ENCODE measurements around the gene TMEM229A.
"Not testable (repeated sequence)": the region's sequence is repeated elsewhere in the genome, so short reads cannot be mapped to it uniquely, and the experiment has no call there.

The TMEM229A gene

DNA sequence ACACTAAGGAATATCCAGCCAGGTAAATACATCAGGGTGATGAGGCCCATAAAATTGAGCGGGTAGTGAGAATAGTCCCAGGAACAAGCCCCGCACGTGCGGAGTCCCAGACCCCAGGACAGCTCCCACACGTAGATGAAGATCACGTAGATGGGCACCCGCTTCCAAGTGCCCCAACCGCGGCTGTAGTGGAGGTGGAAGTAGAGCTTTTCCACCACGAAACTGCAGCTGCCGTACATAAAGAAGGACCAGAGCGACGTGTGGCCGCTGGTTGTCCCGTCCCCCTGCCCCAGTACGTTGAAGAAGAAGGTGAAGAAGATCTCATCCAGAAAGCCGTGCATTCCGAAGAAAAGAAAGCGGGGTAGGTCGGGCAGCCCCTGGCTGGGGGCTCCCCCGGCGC, 948 bp downstream of the TMEM229A start:
- DNase-seq: no peak

DNA sequence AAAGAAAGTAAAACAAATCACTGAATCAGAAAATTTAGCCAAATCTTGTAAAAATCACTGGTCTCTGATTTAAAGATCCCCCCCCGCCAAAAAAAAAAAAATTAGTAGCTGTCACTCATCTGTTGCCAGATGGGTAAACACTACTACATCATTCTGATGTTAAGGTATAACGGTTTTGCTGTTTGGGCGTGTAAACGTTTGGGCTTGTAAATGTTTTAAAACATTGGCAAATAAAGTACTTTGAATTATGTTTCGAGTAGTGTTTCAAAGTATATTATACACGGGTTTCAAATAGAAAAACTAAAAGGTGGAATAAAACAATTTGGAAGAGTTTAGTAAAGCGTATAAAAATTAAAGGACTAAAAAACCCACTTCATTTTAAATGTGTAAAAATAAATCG, 1.5 kb downstream of the TMEM229A start:
- DNase-seq: no peak

GRCh38 chr7:124030964-124031363, 1.9 kb downstream of the TMEM229A start:
- DNase-seq: no peak

DNA sequence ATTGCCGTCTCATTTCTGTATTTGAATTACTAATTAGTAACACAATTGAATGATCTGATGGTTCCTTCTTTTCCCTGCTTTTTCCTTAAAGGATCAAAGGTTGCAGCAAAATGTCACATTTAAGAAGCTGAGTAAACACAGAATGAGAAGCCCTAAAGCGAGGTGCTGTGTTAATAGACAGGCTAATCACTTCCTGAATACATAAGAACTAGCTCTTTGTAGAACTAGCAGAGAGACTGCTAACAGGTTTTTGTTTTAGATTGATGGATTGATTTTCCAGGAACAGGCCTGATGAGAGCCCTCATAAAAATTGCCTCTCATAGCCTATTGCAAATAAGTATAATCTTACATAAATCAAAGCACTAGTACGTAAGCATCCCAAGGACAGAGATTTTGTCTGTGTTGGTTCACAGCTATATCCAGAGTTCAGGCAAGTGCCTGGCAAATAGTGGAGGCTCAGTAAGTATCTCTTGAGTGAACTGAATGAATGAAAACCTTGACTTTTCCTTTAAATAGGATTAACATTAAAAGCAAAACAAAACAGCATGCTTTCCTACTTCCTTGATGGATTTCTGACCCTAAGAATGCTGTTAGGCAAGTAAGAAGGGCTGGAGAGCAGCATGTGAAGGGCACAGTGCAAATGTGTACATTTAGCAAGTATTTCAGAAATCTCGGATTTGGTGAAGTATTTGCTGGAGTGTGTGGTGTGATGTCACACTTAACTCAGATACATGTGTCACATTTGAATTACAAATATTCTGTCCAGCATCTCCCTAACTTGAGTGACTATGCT, 3.3 kb downstream of the TMEM229A start:
- DNase-seq: no peak

DNA sequence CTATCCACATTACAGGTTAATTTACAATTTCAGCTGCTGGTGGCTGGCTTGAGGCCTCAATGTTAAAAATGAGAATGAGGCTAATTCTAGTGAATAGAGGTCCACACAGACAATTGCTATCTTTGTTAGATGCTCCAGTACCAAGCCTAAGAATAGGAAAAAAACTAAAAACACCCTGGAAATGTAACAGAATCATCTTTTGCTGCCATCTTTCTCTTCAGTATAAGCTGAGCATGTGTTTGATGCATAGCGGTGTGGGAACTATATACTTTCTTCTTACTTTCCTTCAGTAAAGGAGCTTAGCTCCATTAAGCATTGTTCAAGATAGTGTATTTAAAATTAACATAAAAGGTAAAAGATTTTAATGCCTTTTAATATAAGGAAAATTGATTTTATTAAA, 5.6 kb downstream of the TMEM229A start:
- no peak for DNase-seq

GRCh38 chr7:124024329-124024728, 8.5 kb downstream of the TMEM229A start:
- DNase-seq: not testable (repeated sequence)

- no peak for DNase-seq
Measured at GRCh38 chr7:124022551-124022950, 10.3 kb downstream of the TMEM229A start.

DNA sequence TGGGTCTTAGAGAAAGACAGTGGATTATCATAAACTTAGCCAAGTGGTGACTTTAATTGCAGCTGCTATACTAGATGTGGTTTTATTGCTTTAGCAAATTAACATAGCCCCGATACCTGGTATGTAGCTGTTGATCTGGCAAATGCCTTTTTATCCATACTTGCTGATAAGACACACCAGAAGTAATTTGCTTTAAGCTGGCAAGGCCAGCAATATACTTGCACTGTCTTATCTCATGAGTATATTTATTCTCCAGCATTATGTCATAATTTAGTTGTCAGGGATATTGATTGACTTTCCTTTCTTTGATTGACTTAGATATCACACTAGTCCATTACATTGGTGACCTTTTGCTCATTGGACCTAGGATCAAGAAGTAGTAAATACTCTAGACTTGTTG, 12.8 kb downstream of the TMEM229A start:
- DNase-seq: no peak

DNA sequence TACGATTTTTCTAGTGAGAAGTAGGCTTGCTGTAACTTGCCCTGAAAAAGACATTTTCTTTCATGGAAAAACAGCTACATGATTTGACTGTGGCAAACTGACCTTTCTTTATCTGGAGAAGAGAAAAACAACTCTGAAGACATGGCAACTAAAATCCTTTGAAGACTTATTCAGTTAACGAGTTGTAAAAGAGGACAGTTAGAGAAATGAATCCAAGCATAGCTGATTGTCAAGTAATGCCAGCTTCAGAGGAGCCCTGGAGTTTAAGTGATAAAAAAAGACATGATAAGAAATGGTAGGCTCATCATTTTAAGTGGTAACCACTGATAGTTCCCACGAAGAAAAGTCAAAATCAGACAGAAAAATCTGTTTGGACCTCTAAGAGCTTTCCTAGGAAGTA, 19.6 kb downstream of the TMEM229A start:
- DNase-seq: no peak

GRCh38 chr7:124012864-124013263, 20.0 kb downstream of the TMEM229A start:
- DNase-seq: no peak

DNA sequence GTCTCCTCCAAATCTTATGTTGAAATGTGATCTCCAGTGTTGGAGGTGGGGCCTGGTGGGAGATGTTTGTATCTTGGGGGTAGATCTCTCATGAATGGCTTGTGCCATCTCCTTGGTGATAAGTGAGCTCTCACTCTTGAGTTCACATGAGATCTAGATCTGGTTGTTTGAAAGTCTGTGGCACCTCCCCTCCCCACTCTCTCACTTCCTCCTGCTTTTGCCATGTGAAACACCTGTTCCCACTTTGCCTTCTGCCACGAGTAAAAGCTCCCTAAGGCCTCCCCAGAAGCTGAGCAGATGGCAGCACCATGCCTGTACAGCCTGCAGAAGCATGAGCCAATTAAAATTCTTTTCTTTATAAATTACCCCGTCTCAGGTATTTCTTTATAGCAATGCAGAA, 23.5 kb downstream of the TMEM229A start:
- no peak for DNase-seq

DNA sequence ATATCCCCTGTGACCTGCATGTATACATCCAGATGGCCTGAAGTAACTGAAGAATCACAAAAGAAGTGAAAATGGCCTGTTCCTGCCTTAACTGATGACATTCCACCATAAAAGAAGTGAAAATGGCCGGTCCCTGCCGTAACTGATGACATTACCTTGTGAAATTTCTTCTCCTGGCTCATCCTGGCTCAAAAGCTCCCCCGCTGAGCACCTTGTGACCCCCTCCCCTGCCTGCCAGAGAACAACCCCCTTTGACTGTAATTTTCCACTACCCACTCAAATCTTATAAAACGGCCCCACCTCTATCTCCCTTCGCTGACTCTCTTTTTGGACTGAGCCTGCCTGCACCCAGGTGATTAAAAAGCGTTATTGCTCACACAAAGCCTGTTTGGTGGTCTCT, 24.6 kb downstream of the TMEM229A start:
- DNase-seq: not testable (repeated sequence)

DNA sequence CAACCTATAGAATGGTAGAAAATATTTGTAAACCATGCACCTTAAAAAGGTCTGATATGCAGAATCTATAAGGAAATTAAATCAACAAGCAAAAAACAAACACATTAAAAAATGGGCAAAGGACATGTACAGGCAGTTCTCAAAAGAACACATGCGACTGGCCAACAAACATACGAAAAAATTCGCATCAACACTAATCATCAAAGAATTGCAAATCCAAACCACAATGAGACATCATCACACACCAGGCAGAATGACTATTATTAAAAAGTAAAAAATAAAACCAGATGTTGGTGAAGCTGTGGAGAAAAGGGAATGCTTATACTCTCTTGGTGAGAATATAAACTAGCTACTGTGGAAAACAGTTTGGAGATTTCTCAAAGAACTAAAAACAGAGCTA, 33.2 kb downstream of the TMEM229A start:
- DNase-seq: no peak

GRCh38 chr7:123998921-123999320, 33.9 kb downstream of the TMEM229A start:
- DNase-seq: no peak

DNA sequence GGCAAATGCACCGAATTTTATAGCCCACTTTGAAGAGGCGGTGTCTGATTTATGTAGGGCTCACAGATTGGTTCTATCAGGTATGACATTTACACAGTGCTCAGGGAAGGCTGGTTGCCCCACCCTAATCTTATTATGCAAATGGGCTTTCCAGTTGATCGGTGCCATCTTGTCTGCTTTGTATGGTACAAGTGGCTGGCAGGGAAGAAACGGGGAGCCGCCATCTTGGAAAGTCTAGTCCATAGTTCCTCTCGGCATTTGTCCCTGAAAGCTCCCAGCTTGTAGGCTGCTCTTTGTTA, 36.6 kb downstream of the TMEM229A start:
- DNase-seq: no peak

- DNase-seq: no peak
Measured at GRCh38 chr7:123995617-123996326, 37.1 kb downstream of the TMEM229A start.

- DNase-seq: no peak
Measured at GRCh38 chr7:123994449-123994848, 38.4 kb downstream of the TMEM229A start.

DNA sequence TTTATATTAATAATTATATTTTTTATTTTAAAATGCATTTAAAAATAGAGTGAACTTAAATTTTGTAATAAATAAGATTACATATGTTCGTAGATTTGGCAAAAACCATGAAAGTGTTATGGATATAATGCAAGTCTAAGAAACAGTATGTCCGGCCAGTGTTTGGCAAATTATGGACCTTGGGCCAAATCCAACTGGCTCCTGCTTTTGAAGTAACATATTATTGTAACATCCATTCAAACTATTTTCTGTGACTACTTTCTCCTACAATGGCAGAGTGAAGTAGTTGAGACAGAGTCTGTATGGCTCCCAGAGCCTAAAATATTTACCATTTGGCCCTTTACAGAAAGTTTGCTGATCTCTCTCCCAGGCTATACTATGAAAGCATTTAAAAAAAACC, 38.9 kb downstream of the TMEM229A start:
- DNase-seq: no peak

DNA sequence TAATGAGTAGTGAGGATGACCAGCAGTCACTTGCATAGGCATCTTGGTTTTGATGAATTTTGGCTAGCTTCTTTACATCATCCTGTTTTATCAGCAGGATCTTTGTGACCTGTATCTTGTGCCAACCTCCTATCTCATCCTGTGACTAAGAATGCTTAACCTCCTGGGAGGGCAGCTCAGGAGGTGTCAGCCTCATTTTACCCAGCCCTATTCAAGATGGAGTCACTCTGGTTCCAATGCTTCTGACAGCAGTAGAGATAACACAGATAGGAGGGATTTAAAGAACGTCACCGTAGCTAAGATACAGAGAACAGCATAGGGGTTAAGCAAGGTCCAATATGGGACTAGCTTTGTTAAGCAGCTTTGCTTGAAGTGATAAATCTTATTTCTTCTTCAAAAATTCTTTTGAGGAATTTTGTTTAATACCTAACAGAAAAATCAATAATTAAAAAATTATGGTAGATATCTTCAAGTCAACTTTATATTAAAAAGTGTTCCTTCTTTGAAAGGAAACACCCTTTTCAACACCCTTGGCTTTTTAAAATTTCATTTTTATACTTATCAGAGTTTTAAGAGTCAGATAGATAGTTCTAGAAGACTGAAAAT, 39.9 kb downstream of the TMEM229A start:
- no peak for DNase-seq

DNA sequence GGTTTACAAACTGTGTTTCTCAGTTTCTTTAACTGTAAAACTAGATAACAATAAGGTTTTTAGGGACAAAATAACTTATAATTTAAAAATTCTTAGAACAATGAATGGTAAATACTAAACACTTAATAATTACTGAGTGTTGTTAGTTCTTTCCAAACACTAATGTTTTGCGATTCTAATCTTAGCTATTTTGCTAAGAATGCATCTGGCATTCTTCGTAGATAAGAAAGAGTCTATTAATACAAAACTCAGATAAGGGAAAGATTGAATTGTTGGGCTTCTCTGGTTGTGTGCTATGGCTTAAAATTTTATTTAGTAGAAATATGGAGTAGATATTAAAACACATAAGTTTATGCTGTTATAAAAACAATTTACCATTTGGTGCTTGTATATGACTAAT, 45.4 kb downstream of the TMEM229A start:
- no peak for DNase-seq

All from effector CD8-positive, alpha-beta T cell (primary cell).